ENCODE measurements around the gene TEAD1.

- no peak for TF ChIP-seq EZH2 (IDR thresholded peaks at IDR 0.05; ENCODE audit: low read length, missing control alignments)
- no peak for TF ChIP-seq CTCF (conservative IDR thresholded peaks at IDR 0.05 in 1 of 2, IDR thresholded peaks at IDR 0.05 in 1 of 2; ENCODE audit: low read depth in 1 of 2, low read length in 2 of 2)
Measured at GRCh38 chr11:12962306-12962705, 288.1 kb downstream of the TEAD1 start.

Data from fibroblast of lung (primary cell).